ENCODE measurements around the gene TLX3. TPM values are rescaled to one million over a fixed set of nuclear protein-coding genes. Genes with fewer than 3 reads are reported as not detected.

TLX3 gene
- total and polyA plus RNA-seq, 2 of the 8 experiments (the other 6 are each of a cell fraction or from before 2014, with no cell fraction given) = not detected

- DNase-seq (ENCODE audit: low read depth in 1 of 2, low spot score in 2 of 2) (no peak), FAIRE-seq (no peak)
- no peak overlapping the region for H2AFZ ChIP-seq (ENCODE audit: low read length)
- H4K20me1 ChIP-seq (replicated peaks in 1 of 2; ENCODE audit: control insufficient read depth in 1 of 2, insufficient read depth in 2 of 2, low read length in 2 of 2) = no peaks in the 10 kb centered on the region
- no peaks in the 10 kb centered on the region for H3K79me2 ChIP-seq (ENCODE audit: control insufficient read depth in 1 of 2, insufficient read depth in 2 of 2, low read length in 2 of 2)
- no peak overlapping the region for H3K14ac ChIP-seq (ENCODE audit: insufficient read length)
- no peak overlapping the region for H2BK120ac ChIP-seq (replicated peaks; ENCODE audit: low read depth, low read length)
- H2BK20ac ChIP-seq (ENCODE audit: low read length) = no peak overlapping the region
- H3K9me3 ChIP-seq (ENCODE audit: insufficient read depth in 2 of 2, low read depth in 1 of 2, low read length in 1 of 2) = no peaks in the 10 kb centered on the region
- no peak overlapping the region for H3K18ac ChIP-seq (ENCODE audit: extremely low read depth, low read length)
- H2BK12ac ChIP-seq (ENCODE audit: low read depth, low read length) = no peak overlapping the region
- no peak overlapping the region for H2BK5ac ChIP-seq (ENCODE audit: low read depth, low read length)
- TF ChIP-seq CTBP2 (IDR thresholded peaks at IDR 0.05; ENCODE audit: borderline replicate concordance, insufficient read depth, insufficient read length, low read length) = no peak
- TF ChIP-seq TCF12 (IDR thresholded peaks at IDR 0.05; ENCODE audit: low read depth, low read length) = no peak
- TF ChIP-seq GABPA (IDR thresholded peaks at IDR 0.05; ENCODE audit: borderline replicate concordance, insufficient read depth, low read length) = no peak
- no peak for TF ChIP-seq BACH1 (IDR thresholded peaks at IDR 0.05; ENCODE audit: low read length)
- no peak for TF ChIP-seq CHD2 (IDR thresholded peaks at IDR 0.05; ENCODE audit: low read length)
- no peak for TF ChIP-seq TAF1 (IDR thresholded peaks at IDR 0.05; ENCODE audit: low read depth, low read length)
- H4K5ac ChIP-seq (ENCODE audit: insufficient read length, low read depth, low read length) = no peak overlapping the region
- H3K4me2 ChIP-seq (ENCODE audit: insufficient read depth in 1 of 2, low read depth in 2 of 2, low read length in 2 of 2) = no peak overlapping the region
- H3K4ac ChIP-seq (replicated peaks; ENCODE audit: insufficient read length, low read depth, low read length) = no peak overlapping the region
- H3K36me3 ChIP-seq (ENCODE audit: control insufficient read depth in 2 of 4, insufficient read depth in 4 of 4, low read length in 3 of 4) = no peaks in the 10 kb centered on the region
- H3K9ac ChIP-seq (replicated peaks in 1 of 4; ENCODE audit: extremely low read depth in 1 of 4, low read depth in 3 of 4, low read length in 3 of 4) = no peak overlapping the region
- no peak overlapping the region for H3K27ac ChIP-seq (ENCODE audit: low read depth, low read length)
- H3K23me2 ChIP-seq (ENCODE audit: low read depth, low read length) = no peaks in the 10 kb centered on the region
- H4K91ac ChIP-seq (replicated peaks; ENCODE audit: insufficient read length, low read length) = no peak overlapping the region
- no peaks in the 10 kb centered on the region for H3K79me1 ChIP-seq (ENCODE audit: low read depth, low read length)
- H3K56ac ChIP-seq (replicated peaks; ENCODE audit: insufficient read length, low read depth, low read length) = no peak overlapping the region
- no peak overlapping the region for H4K8ac ChIP-seq (ENCODE audit: extremely low read depth, insufficient read depth, low read length)
- no peak overlapping the region for H2AK5ac ChIP-seq (ENCODE audit: low read depth, low read length)
- ChIA-PET POLR2A (ENCODE audit: partially characterized antibody) (no interaction called here), CTCF (ENCODE audit: partially characterized antibody) (interaction anchor here (0.9 to 4.1 kb wide), 4 partner anchors 9 to 518 kb away, joined by 3 to 25 read pairs (median 8); no protein-coding TSS in a partner anchor)
- no peak overlapping the region for H3K4me3 ChIP-seq (ENCODE audit: extremely low read depth in 1 of 4, insufficient read depth in 2 of 4, low read depth in 3 of 4, low read length in 4 of 4)
- H3K4me1 ChIP-seq (replicated peaks in 1 of 4; ENCODE audit: control insufficient read depth in 3 of 4, insufficient read depth in 4 of 4, low read length in 3 of 4) = no peaks in the 10 kb centered on the region
- no peaks in the 10 kb centered on the region for H3K27me3 ChIP-seq (replicated peaks in 1 of 4; ENCODE audit: control insufficient read depth in 3 of 4, extremely low read depth in 1 of 4, insufficient read depth in 3 of 4, low read length in 3 of 4)
- H2BK15ac ChIP-seq (ENCODE audit: low read length) = no peak overlapping the region
- no peak overlapping the region for H3K23ac ChIP-seq (ENCODE audit: insufficient read length)
These were observed 45.9 kb upstream of the TLX3 start for GRCh38 chr5:171263181-171263580.

Measured in H1 (cell line).